ENCODE data around the gene DMAP1.
"Not testable (repeated sequence)": the region's sequence is repeated elsewhere in the genome, so short reads cannot be mapped to it uniquely, and the experiment has no call there.

DMAP1 gene

DNA sequence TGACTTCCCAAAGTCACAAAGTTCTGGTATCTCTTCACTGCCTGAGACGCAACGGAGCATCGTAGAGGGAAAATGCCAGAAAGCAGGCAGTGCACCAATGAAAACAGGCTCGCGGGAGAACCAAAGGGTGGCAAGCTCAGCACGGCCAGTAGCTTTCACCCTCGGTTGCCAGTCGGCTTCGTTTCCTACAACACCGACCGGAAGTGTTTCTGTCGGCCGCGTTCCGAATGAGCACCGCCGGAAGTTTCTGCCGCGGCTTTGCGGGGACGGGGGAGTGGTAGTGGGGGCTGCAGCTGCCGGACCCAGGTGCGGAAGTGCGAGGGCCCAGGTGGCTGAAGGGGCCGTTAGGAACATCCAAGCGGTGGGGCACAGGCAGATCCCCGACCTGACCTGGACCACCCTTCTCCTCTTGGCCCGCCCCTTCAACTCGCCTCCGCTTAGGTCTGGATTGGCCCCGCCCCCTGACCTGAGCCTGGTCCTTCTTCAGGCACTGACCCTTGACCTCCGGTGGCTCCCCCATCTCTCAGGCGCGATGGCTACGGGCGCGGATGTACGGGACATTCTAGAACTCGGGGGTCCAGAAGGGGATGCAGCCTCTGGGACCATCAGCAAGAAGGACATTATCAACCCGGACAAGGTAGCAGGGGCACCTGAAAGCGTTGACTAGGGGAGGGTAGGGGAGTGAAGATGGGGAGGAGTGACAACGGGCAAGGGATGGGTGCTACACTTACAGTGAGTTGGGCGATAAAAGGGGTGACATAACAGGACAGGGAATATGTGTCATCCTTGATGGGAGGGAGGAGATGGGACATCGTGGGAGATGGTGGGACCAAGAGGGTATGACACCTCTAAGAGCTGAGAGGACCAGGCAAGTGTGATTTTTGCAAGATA is at the start of gene DMAP1:
DMAP1 (plus strand) TSS at position 250 of the 891 bp plus-strand sequence; CDS start at position 533, 283 bp downstream.
- peak; percentile 81 to 94 for DNase-seq

DNA sequence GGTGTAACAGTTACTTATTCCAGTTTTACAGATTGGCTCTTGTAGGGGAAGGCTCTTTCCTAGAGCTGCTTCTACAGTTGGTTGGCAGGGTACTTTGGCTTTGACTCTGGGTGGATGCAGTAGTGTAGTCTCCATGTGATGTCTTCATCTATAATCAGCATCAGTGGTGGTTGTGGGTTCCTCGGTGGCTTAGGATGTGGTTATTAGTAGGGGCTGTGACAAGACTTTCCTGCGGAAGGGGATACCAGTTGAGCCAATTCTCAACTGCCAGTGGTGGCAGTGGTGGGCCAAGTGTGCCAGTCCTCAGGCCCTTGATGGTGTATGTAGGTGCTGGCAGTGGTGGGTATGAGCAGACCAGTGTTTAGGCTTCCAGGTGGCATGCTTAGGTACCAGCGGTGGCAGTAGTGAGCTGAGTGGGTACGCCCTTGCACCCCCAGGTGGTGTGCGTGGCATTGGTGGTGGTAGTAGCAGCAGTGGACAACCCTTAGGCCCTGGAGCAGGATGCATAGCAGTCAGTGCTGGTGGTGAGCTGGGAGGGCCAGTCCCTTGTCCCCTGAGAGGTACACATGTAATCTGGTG is 44.7 kb upstream of the DMAP1 start:
- no peak for DNase-seq

GRCh38 chr1:44170281-44170823 is 42.9 kb upstream of the DMAP1 start:
- no peak for DNase-seq

DNA sequence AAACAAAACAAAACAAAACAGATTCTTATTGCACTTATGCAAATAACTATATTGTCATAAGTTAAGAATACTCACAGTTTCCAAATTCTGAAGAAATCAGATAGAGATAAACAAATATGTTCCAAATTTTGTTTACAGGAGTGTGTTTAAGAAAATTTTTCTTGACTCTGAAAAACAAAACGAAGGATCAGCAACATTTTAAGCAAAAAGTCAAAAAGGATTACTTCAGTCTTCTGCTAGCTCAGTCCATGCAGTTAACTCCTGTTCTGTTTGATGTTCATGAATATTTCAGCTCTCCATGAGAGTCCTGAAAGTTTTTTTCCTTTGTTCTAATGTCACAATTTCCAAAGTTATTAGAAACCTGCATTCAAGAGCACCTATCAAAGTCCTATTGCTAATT is 38.6 kb upstream of the DMAP1 start:
- no peak for DNase-seq

DNA sequence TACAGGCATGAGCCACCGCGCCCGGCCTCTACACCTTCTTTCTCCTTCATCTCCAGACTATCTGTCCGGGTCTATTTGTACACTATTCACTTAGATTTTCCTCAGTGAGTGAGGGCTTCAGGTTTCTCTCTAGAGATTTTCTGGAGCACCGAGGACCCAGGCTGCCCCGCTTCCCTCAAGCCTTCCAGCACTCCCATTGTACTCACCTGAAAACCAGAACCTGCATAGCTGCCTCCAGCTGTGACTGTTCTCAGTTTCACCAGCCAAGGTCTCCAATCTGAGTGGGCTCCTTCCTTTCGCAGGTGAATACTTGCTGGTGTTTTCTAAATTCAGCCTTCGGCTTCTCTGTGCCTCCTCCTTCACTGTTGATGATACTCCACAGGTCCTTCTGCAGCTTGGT is 12.9 kb upstream of the DMAP1 start:
- no peak for DNase-seq

- not testable (repeated sequence) for DNase-seq
Measured at GRCh38 chr1:44206545-44206944, 6.7 kb upstream of the DMAP1 start.

DNA sequence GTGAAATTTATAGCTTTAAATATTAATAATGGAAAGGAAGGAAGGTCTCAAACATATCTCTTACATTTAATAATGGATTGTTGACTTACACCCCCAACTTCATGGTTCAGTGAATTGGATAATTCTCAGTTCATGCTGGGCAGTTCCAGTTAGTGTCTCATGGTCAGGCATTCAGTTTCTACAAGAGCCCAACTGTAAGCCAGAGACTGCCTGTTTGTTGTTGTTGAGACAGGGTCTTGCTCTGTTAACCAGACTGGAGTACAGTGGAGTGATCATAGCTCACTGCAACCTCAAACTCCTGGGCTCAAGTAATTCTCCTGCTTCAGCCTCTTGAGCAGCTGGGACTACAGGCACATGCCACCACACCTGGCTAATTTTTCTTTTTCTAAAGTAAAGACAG is 5.0 kb upstream of the DMAP1 start:
- DNase-seq, result no peak

GRCh38 chr1:44210595-44210994 is 2.7 kb upstream of the DMAP1 start:
- DNase-seq, result no peak

DNA sequence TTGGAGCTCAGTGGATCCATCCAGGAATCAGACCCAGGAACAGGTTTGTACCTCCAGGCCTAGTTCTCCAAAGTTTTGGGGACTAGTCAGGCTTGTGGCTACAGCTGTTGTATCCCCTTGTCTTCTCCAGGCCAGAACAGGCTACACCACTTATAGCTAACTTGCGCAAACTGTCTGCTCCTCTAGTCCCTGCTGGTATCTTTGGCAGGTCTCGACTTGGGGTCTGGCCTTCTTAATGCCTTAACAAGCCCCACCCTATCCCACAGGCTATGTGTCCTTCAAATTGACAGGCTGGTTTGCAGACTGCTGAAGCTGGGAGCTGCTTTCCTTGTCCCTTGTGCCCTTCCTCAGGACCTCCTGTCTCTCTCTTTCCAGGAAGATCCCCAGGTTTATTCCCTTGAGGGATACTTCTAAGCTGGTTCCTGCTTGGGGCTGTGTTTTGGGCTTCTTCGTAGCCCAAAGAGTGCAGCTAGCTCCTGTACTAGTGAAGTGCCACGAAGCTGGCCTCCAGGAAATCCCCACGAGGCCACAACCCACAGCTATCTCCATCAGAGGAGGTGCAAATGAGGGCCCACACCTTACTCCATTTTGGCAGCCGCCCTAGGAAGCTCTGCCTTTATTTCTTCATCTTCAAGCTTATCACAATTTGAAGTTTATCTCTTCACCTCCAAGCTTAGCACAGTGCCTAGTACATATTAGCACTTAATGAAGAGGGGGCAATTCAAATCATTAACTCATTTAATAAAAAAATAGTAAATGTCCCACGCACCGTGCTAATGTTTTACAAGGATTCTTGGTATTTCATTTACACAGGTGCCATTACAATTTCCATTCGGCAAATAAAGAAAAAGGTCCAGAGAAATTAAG is 683 bp upstream of the DMAP1 start:
- no peak for DNase-seq

DNA sequence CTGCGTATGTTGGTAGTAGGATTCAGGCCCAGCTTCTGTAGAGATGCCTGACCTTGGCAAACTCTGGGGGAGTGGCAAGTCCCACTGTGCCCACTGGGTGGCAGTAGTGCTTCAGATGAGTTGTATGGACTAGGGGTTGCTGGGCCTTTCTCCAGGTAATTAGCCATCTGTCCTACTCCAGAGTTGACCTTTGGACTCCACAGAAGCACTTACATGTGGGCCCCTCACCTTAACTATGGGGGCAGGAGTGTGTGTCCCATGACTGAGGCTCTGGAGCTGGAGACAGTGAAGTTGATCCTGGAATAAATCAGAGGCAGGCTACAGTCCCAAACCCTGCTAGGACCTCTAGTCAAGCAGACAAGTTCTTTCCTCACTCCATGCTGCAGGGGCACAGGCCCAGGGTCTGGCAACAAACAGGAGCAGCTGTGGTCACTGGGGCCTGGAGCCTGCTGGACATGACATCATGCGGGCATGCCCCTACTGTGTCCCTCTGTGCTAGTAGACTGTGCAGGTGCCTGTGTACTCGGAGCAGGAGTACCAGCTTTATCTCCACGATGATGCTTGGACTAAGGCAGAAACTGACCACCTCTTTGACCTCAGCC is 4.6 kb downstream of the DMAP1 start:
- DNase-seq, result peak; percentile 76 to 84

- DNase-seq, result no peak
Measured at GRCh38 chr1:44218503-44219300, 5.4 kb downstream of the DMAP1 start.

DNA sequence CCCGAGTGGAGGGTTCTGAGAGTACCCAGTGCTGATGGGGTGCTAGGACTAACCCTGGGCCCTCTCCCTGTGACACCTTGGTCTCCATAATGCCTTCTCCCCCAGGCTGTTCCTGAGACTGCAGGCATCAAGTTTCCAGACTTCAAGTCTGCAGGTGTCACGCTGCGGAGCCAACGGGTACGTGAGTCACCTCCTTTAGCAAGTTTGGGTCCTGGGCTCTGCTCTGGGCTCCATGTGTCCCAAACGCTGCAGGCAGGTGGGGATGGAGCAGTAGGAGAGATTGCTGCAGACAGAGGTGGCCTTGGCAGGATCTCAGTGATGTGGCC is 6.0 kb downstream of the DMAP1 start:
- DNase-seq, result no peak

GRCh38 chr1:44220001-44220751 is 6.9 kb downstream of the DMAP1 start:
- no peak for DNase-seq

DNA sequence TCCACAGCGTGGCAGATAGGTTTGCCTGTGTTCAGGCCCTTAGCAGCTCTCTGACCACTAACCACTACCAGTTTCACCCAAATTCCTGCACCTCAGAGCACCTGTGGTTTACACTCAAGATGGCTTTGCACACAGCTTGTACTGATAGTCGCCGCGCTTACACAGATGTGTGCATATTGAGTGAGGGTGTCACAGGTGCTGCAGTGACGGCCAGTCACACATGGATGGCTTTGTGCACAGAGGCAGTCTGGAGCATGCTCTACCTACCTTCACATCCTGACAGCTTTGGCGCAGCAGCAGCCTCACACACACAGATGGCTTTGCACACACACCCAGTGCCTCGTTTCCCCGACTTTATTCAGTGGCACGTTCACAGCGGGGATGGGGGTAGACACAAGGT is 7.5 kb downstream of the DMAP1 start:
- no peak for DNase-seq

GRCh38 chr1:44221769-44222168 is 8.5 kb downstream of the DMAP1 start:
- no peak for DNase-seq

DNA sequence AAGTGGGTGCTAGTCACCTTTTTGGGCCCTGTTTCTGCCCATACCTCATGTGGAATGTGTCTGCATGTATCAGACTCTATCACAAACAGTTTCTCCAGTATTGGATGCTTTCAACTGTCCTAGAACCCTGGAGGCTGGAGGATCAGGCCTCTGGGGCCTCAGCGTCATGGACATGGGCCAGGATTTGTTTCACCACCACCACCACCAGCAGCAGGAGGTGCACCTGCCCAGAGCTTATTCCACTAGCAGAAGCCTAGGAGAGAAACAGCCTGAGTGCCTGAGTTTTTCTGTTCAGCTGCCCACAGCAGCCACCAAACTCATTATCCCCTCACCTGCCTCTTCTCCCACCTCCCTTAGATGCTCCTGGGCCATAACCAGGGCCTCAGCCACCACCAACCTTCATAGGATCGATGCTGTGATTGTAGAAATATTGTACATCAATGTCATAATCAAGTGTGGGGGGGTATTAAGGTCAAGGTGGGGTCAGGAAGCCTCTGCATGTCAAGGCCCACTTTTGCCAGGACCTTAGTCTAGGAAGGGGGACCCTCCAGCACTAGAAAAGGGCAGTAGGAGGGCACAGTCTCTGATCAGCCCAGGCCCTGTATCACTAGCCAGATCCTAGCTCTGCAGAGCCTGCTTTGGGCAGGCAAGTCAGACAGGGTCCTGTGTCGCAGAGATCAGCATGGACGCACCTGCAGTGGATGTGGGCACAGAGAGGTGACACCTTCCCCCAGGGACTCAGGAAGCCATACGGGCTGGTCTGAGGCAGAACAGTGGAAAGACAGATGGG is 9.3 kb downstream of the DMAP1 start:
- DNase-seq, result no peak

- DNase-seq, result no peak
Measured at GRCh38 chr1:44223187-44223610, 9.9 kb downstream of the DMAP1 start.

DNA sequence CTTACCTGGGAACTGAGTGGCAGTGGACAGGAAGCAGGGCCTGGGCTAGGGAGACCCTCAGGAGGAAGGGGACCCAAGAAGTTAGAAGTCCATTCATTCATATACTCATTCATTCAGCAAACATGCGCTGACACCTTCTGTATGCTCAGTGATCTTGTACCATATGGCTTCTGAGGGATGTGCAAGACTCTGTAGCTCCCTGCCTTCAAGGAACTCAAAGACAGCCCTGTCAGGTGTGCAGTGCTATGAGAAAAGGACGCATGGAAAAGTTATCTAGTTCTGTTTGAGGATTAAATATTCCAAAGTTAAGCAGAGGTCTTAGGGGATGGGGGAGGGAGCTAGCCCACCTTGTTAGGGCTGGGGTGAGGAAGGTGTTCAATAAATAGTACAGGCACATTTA is 12.5 kb downstream of the DMAP1 start:
- no peak for DNase-seq

DNA sequence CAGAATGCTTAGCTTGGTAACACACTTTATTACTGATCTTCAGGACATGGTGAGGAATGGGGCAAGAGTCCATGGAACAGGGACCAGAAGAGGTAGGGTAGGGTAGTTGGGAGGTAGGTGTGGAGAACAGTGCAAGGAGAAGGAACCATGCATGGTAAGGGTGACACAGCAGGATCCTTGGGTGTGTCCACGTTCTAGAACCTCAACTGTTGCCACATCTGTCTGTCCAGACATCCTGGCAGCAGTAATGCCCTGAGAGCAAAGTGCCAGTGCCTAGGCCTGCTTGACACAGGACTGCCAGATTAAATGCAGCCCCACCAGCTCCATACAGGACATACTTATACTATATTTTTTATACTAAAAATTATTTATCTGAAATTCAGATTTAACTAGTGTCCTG is 13.9 kb downstream of the DMAP1 start:
- no peak for DNase-seq

GRCh38 chr1:44228218-44228617 is 14.9 kb downstream of the DMAP1 start:
- DNase-seq, result no peak

All from NCI-H446 (cell line).